Heart left ventricle (tissue), 16 donors: ENCODE measurements around the gene NUAK2. TPM values are rescaled to one million over a fixed set of nuclear protein-coding genes. Genes with fewer than 3 reads are reported as not detected.
A peak's percentile ranks its signal among the peaks of the same experiment; 100 is the strongest.

Experiments
- ATAC-seq, 4 donors: fragments of 200-7000 bp; cut with Tn5 transposase; one replicate each; pipeline ENCODE4 v1.9.1; 2020 to 2022; ENCODE audit warnings: moderate library complexity in 4 of 4, mild to moderate bottlenecking in 3 of 4, moderate number of reproducible peaks in 1 of 4
- DNase-seq, 5 donors: peaks; one replicate each; pipeline ENCODE4 v3.0.0-alpha.2; 2020
- H3K27ac ChIP-seq, 12 donors: fragments of 200-600 bp; sonication (generic) in 4 of 12; one replicate each; pipeline versions ENCODE4 v1.5.0 to v1.8.0; 2016 to 2022; ENCODE audit warnings: mild to moderate bottlenecking in 2 of 12
- H3K27me3 ChIP-seq, 9 donors: fragments of 200-600 bp; sonication (generic) in 2 of 9; one replicate each; pipeline versions ENCODE4 v1.5.1 to v1.8.0; 2016 to 2022; ENCODE audit warnings: mild to moderate bottlenecking in 3 of 9
- H3K36me3 ChIP-seq, 9 donors: fragments of 200-600 bp; sonication (generic) in 2 of 9; one replicate each; pipeline versions ENCODE4 v1.5.0 to v1.8.0; 2018 to 2022; ENCODE audit warnings: mild to moderate bottlenecking in 2 of 9
- H3K4me1 ChIP-seq, 12 donors: fragments of 200-600 bp; sonication (generic) in 4 of 12; one replicate each; pipeline versions ENCODE4 v1.5.0 to v1.8.0; 2016 to 2022; ENCODE audit warnings: mild to moderate bottlenecking in 3 of 12
- H3K4me3 ChIP-seq, 12 donors: fragments of 200-600 bp; sonication (generic) in 4 of 12; one replicate each; pipeline versions ENCODE4 v1.5.0 to v1.8.0; 2017 to 2022; ENCODE audit warnings: mild to moderate bottlenecking in 9 of 12, moderate library complexity in 4 of 12
- H3K9me3 ChIP-seq, 12 donors: fragments of 200-600 bp; sonication (generic) in 4 of 12; one replicate each; pipeline versions ENCODE4 v1.5.0 to v1.8.0; 2016 to 2022; ENCODE audit warnings: mild to moderate bottlenecking in 1 of 12
- CTCF ChIP-seq, 12 donors: fragments of 200-600 bp; sonication (generic) in 4 of 12; IDR thresholded peaks; one replicate each; pipeline versions ENCODE4 v1.5.0 to v1.8.0; 2018 to 2022; ENCODE audit warnings: antibody characterized with exemption in 12 of 12, mild to moderate bottlenecking in 5 of 12
- POLR2A ChIP-seq, 2 donors: fragments of 450-650 bp; IDR thresholded peaks; one replicate each; pipeline ENCODE4 v1.6.1; 2017; ENCODE audit warnings: antibody characterized with exemption in 2 of 2, mild to moderate bottlenecking in 2 of 2, moderate library complexity in 2 of 2
- WGBS, 4 donors: extraction: QIAGEN DNeasy Blood & Tissue Kit in 2 of 4; methylation state at CpG; one replicate each; pipeline versions ENCODE4 v1.1.5 to v1.1.7; 2013 to 2018; 5-methylcytosine and 5-hydroxymethylcytosine counted together
- intact Hi-C, 10 donors: fragments of 100-400 bp; cut with DNase I; formaldehyde crosslinking; loops; one replicate each; pipeline versions ENCODE4 v1.11.1 to v1.14.2; 2022
- polyA plus RNA-seq, 2 donors: library from polyadenylated mRNA; stranded (reverse); fragments of 200-250 nt; gene quantifications; one replicate each; pipeline ENCODE4 v1.2.3, GENCODE V29; 2013
- total RNA-seq, 9 donors: library from RNA; depleted of rRNA in 2 of 9; stranded (reverse); fragments of >200 nt in 2 of 9; fragmentation: NEBNext Ultra II Directional in 3 of 9; extraction: Animal tissue kit (Norgen Biotek cat#: 25700) in 3 of 9; gene quantifications; one replicate each; pipeline versions ENCODE4 v1.1.0 to v1.2.4, GENCODE V29; 2016 to 2023
- donor health status: ischemic (EF 13 %, LVEDD 7.1; RV severe dilation, severe dysfunction).
- donor health status: healthy with polysubstance abuse.
- donor health status: DM: no; HTN: yes; CAD: no.
- donor health status: DM: no; HTN: no; CAD: no.
- donor health status: ischemic (EF 25% LVEDD 6.9; RV normal size, moderate dysfunction).
- donor health status: ischemic (EF 25% LVEDD 5.7; RV mildly dilated, moderate dysfunction).
- donor health status: healthy.
- donor health status: DM: yes; HTN: yes; CAD: no.
- donor health status: ischemic (EF 35%, LVEDD 5.7; RV mildly dilated, moderate dysfunction).
- donor health status: nonischemic (EF 11% LVEDD 7.7; RV severe dilation, severe dysfunction).
- donor health status: DM: yes; HTN: yes; CAD: no.
- donor health status: PGD.
- donor health status: ischemic (EF 29% LVEDD 5.4; RV normal size, mild dysfunction).
- donor health status: nonischemic (EF 23%, LVEDD 6.1; RV moderate dilation, normal function).

Gene NUAK2
- total and polyA plus RNA-seq, 11 donors: 0.25 to 2.6 (median 0.66) TPM

- no peaks in the 10 kb centered on the region for H3K36me3 ChIP-seq
- H3K9me3 ChIP-seq: no peaks in the 10 kb centered on the region
- no peaks in the 10 kb centered on the region for H3K27me3 ChIP-seq
- ATAC-seq (no peak), DNase-seq (no peak)
- 87 to 94% (median 89%) methylated on average over 17 to 18 of the region's 18 CpGs for WGBS, 4 donors
- intact Hi-C loops: loop anchor here in 2 of 10 donors (2.0 to 10.0 kb wide), 3 partner anchors 53 to 253 kb away; no protein-coding TSS in a partner anchor
- TF ChIP-seq CTCF (IDR thresholded peaks at IDR 0.05) (no peak), POLR2A (IDR thresholded peaks at IDR 0.05) (no peak)
- no peak overlapping the region for H3K27ac ChIP-seq
- H3K4me3 ChIP-seq: no peak overlapping the region
- H3K4me1 ChIP-seq: peaks cover 0 to 44% (median 13%) of the 10 kb centered on the region in 12 donors
Observed at GRCh38 chr1:205271745-205272144, 49.8 kb downstream of the NUAK2 start.

GRCh38 chr1:205271277-205271676, 50.3 kb downstream of the NUAK2 start:
- no peak overlapping the region for H3K27ac ChIP-seq
- WGBS, 4 donors: 59 to 71% (median 66%) methylated on average over 5 to 8 of the region's 8 CpGs
- peaks cover 0 to 46% (median 13%) of the 10 kb centered on the region in 12 donors for H3K4me1 ChIP-seq
- ATAC-seq: peak in 3 of 4 donors; percentile 18 to 40 (median 19)
- TF ChIP-seq POLR2A (IDR thresholded peaks at IDR 0.05) (no peak), CTCF (IDR thresholded peaks at IDR 0.05) (peak in 6 of 12 donors; percentile 7 to 34 (median 16))
- H3K36me3 ChIP-seq: no peaks in the 10 kb centered on the region
- no peaks in the 10 kb centered on the region for H3K9me3 ChIP-seq
- intact Hi-C loops: loop anchor here in 1 of 10 donors (10.0 kb wide), 2 partner anchors 214 to 254 kb away; no protein-coding TSS in a partner anchor
- no peaks in the 10 kb centered on the region for H3K27me3 ChIP-seq
- no peak overlapping the region for H3K4me3 ChIP-seq
- peak in 2 of 5 donors; percentile 37 to 53 for DNase-seq

- DNase-seq (no peak), ATAC-seq (peak; percentile 38 to 71 (median 44))
- 53 to 68% (median 64%) methylated on average over 8 of the region's 8 CpGs for WGBS, 4 donors
- no peaks in the 10 kb centered on the region for H3K36me3 ChIP-seq
- peaks cover 0 to 46% (median 13%) of the 10 kb centered on the region in 12 donors for H3K4me1 ChIP-seq
- H3K27me3 ChIP-seq: no peaks in the 10 kb centered on the region
- no peaks in the 10 kb centered on the region for H3K9me3 ChIP-seq
- intact Hi-C loops: loop anchor here in 1 of 10 donors (10.0 kb wide), 2 partner anchors 214 to 254 kb away; no protein-coding TSS in a partner anchor
- H3K27ac ChIP-seq: no peak overlapping the region
- TF ChIP-seq POLR2A (IDR thresholded peaks at IDR 0.05) (no peak), CTCF (IDR thresholded peaks at IDR 0.05) (no peak)
- no peak overlapping the region for H3K4me3 ChIP-seq
Observed at GRCh38 chr1:205270764-205271163, 50.8 kb downstream of the NUAK2 start.

GRCh38 chr1:205270271-205270670, 51.3 kb downstream of the NUAK2 start:
- peaks cover 0 to 43% (median 13%) of the 10 kb centered on the region in 12 donors for H3K4me1 ChIP-seq
- H3K27me3 ChIP-seq: no peaks in the 10 kb centered on the region
- TF ChIP-seq CTCF (IDR thresholded peaks at IDR 0.05): no peak
- TF ChIP-seq POLR2A (IDR thresholded peaks at IDR 0.05): no peak
- no peaks in the 10 kb centered on the region for H3K9me3 ChIP-seq
- ATAC-seq: no peak
- no peak overlapping the region for H3K27ac ChIP-seq
- H3K4me3 ChIP-seq: no peak overlapping the region
- H3K36me3 ChIP-seq: no peaks in the 10 kb centered on the region
- DNase-seq: no peak
- intact Hi-C loops: loop anchor here in 1 of 10 donors (10.0 kb wide), 2 partner anchors 215 to 255 kb away; no protein-coding TSS in a partner anchor
- 76 to 86% (median 84%) methylated on average over 7 of the region's 7 CpGs for WGBS, 4 donors
